GM19467 (cell line): ENCODE results near the gene FPR1.
"Not testable (repeated sequence)": the region's sequence is repeated elsewhere in the genome, so short reads cannot be mapped to it uniquely, and the experiment has no call there.

ENCODE experiments used
- ATAC-seq: cut with Tn5 transposase; IDR thresholded peaks from one replicate; pipeline ENCODE4 v1.9.1; 2021; ENCODE audit warnings: mild to moderate bottlenecking, moderate library complexity; ENCODE audit not compliant: unreplicated experiment

FPR1 gene

GRCh38 chr19:51738523-51738922 lies 13.2 kb downstream of the FPR1 start:
- not testable (repeated sequence) for ATAC-seq

- no peak for ATAC-seq
These were observed 13.8 kb downstream of the FPR1 start for GRCh38 chr19:51737924-51738323.

GRCh38 chr19:51737389-51737788 lies 14.3 kb downstream of the FPR1 start:
- no peak for ATAC-seq

GRCh38 chr19:51735759-51736449 lies 15.8 kb downstream of the FPR1 start:
- ATAC-seq, result no peak

- no peak for ATAC-seq
These were observed 17.7 kb downstream of the FPR1 start for GRCh38 chr19:51733742-51734522.

GRCh38 chr19:51729781-51730180 lies 21.9 kb downstream of the FPR1 start:
- no peak for ATAC-seq

- ATAC-seq, result no peak
These were observed 24.3 kb downstream of the FPR1 start for GRCh38 chr19:51727349-51727880.

- no peak for ATAC-seq
These were observed 25.6 kb downstream of the FPR1 start for GRCh38 chr19:51726049-51726448.

GRCh38 chr19:51724543-51724942 lies 27.1 kb downstream of the FPR1 start:
- ATAC-seq, result no peak

GRCh38 chr19:51722492-51722891 lies 29.2 kb downstream of the FPR1 start:
- ATAC-seq, result no peak

- ATAC-seq, result no peak
These were observed 29.8 kb downstream of the FPR1 start for GRCh38 chr19:51721905-51722304.

- ATAC-seq, result no peak
These were observed 32.3 kb downstream of the FPR1 start for GRCh38 chr19:51719251-51719988.

GRCh38 chr19:51716925-51717324 lies 34.8 kb downstream of the FPR1 start:
- ATAC-seq, result no peak

- ATAC-seq, result no peak
These were observed 35.8 kb downstream of the FPR1 start for GRCh38 chr19:51715850-51716249.

GRCh38 chr19:51714848-51715247 lies 36.8 kb downstream of the FPR1 start:
- no peak for ATAC-seq

- no peak for ATAC-seq
These were observed 38.1 kb downstream of the FPR1 start for GRCh38 chr19:51713319-51714285.

GRCh38 chr19:51712461-51713081 lies 39.1 kb downstream of the FPR1 start:
- ATAC-seq, result no peak

- ATAC-seq, result no peak
These were observed 40.0 kb downstream of the FPR1 start for GRCh38 chr19:51711702-51712101.

- ATAC-seq, result no peak
These were observed 41.5 kb downstream of the FPR1 start for GRCh38 chr19:51710163-51710562.

GRCh38 chr19:51709575-51709974 lies 42.1 kb downstream of the FPR1 start:
- ATAC-seq, result no peak
